K562 (cell line): ENCODE results near the gene ATP13A1. TPM values are rescaled to one million over a fixed set of nuclear protein-coding genes. Genes with fewer than 3 reads are reported as not detected.

Experiments
- BDP1 ChIP-seq: IDR thresholded peaks from 3 replicates; pipeline ENCODE4 v1.6.1; 2011; ENCODE audit not compliant: insufficient read length, insufficient read depth
- DIDO1 ChIP-seq: fragments of 450-650 bp; IDR thresholded peaks from 2 replicates; pipeline ENCODE4 v1.6.1; 2016; ENCODE audit warnings: low read depth, missing biosample characterization, missing genetic modification characterization
- EP300 ChIP-seq: IDR thresholded peaks from 2 replicates; pipeline ENCODE4 v1.6.1; 2012; ENCODE audit warnings: low read length, improper control_type of control experiment
- HMG20B ChIP-seq: fragments of 250-450 bp; sonication (Bioruptor Pico); IDR thresholded peaks from 2 replicates; pipeline ENCODE4 v1.5.0; 2021; ENCODE audit warnings: mild to moderate bottlenecking
- KHSRP ChIP-seq: fragments of 450-650 bp; IDR thresholded peaks from 2 replicates; pipeline ENCODE4 v1.6.1; 2017
- LCOR ChIP-seq: sonication (generic); formaldehyde crosslinking; IDR thresholded peaks from 2 replicates; pipeline ENCODE4 v1.8.0; 2022; ENCODE audit warnings: mild to moderate bottlenecking, missing genetic modification reagents
- MEF2A ChIP-seq: IDR thresholded peaks from 2 replicates; pipeline ENCODE4 v1.6.1; 2011; ENCODE audit warnings: low read depth, mild to moderate bottlenecking, low read length, moderate library complexity; ENCODE audit not compliant: control insufficient read depth
- SAFB2 ChIP-seq: fragments of 200-400 bp; formaldehyde crosslinking; IDR thresholded peaks from 2 replicates; pipeline ENCODE4 v1.6.1; 2018; ENCODE audit warnings: borderline replicate concordance, low read length, low read depth, moderate library complexity; ENCODE audit not compliant: severe bottlenecking
- TAL1 ChIP-seq: fragments of 450-650 bp; IDR thresholded peaks from 2 replicates; pipeline ENCODE4 v1.6.1; 2016; ENCODE audit warnings: mild to moderate bottlenecking
- ZNF589 ChIP-seq: fragments of 200-800 bp; sonication (Bioruptor generic); IDR thresholded peaks from 2 replicates; pipeline ENCODE4 v1.6.1; 2016; ENCODE audit warnings: low read depth, missing genetic modification characterization, missing compliant biosample characterization
- polyA plus RNA-seq, 8 experiments: library from polyadenylated mRNA; depleted of rRNA in 4 of 8; stranded (reverse) in 5 of 8; unstranded in 3 of 8; fragments of >200 nt; fragmentation: Nextera tagmentation in 2 of 8; fragmentation: Illumina TruSeq in 1 of 8; extraction: Ambion mirVana in 2 of 8; extraction: Trizol in 1 of 8; gene quantifications; 2 replicates each; pipeline versions ENCODE4 v1.2.1 to v1.2.3, GENCODE V29; 2011 to 2014; ENCODE audit warnings: inconsistent platforms in 1 of 8, missing spikeins in 1 of 8
- total RNA-seq, 7 experiments: library from RNA; depleted of rRNA in 6 of 7; stranded (reverse); fragments of >200 nt in 6 of 7; fragmentation: Illumina TruSeq in 2 of 7; extraction: Trizol in 2 of 7; gene quantifications; 2 replicates each; pipeline versions ENCODE4 v1.2.1 to v1.2.3, GENCODE V29; 2011 to 2021; ENCODE audit warnings: low replicate concordance in 1 of 7
- TF ChIP-seq, protein P1 (sequence below): fragments of 200-800 bp; sonication (Bioruptor generic); IDR thresholded peaks from 2 replicates; pipeline ENCODE4 v1.6.1; 2017; ENCODE audit warnings: missing genetic modification characterization, missing compliant biosample characterization
- TF ChIP-seq, protein P2 (sequence below), 2 experiments: fragments of 450-650 bp; IDR thresholded peaks; 2 replicates each; pipeline ENCODE4 v1.6.1; 2016; ENCODE audit warnings: mild to moderate bottlenecking in 2 of 2, borderline replicate concordance in 1 of 2, low read depth in 1 of 2, moderate library complexity in 1 of 2
- TF ChIP-seq, protein P3 (sequence below): fragments of 250-450 bp; sonication (Bioruptor Pico); IDR thresholded peaks from 2 replicates; pipeline ENCODE4 v1.5.0; 2020; ENCODE audit warnings: mild to moderate bottlenecking, borderline replicate concordance
- TF ChIP-seq, protein P4 (sequence below): fragments of 450-650 bp; IDR thresholded peaks from 2 replicates; pipeline ENCODE4 v1.6.1; 2016

Gene ATP13A1
- total and polyA plus RNA-seq, 9 of the 15 experiments (the other 6 are each of a cell fraction or from before 2014, with no cell fraction given): 0.90 to 83.8 (median 23.1) TPM

DNA sequence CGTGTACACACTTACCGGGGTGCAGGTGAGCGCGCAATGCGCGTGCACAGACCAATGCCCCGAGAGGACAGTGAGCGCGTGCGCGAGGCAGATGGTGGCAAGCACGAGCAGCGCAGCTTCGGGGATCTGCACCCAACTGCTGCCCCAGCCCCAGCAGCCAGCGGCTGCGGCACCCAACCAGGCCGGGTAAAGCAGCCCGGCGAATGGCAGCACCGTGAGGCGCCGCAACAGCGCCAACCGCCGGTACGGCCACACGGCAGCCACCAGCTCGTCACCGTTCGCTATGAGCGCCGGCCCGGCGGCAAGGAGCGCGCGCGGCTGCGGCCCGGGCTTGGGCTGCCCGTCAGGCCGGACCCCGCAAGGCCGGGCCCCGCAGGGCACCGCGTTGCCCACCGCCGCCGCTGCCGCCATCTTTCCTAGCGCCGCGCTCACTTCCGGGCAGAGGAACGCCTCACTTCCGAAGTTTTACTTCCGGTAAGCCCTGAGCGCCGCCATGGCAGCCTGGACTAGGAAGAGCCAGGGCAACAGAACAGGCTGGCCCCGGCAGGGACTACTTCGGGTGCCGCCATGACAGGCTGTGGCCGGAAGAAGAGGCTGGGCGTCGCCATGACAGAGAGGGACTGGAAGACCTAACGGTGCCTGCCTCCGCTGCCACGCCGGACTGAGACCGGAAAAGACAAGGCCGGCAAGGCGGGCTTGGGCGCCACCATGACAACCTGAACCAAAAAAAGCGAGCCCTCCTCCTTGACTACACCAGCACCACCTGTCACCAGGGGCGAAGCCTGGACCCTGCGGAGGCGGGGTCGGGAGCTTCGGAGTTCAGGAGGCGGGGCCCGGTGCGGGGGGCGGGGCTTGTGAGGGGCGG is at the start of gene ATP13A1 (continued):
- TF ChIP-seq, protein P1, sequence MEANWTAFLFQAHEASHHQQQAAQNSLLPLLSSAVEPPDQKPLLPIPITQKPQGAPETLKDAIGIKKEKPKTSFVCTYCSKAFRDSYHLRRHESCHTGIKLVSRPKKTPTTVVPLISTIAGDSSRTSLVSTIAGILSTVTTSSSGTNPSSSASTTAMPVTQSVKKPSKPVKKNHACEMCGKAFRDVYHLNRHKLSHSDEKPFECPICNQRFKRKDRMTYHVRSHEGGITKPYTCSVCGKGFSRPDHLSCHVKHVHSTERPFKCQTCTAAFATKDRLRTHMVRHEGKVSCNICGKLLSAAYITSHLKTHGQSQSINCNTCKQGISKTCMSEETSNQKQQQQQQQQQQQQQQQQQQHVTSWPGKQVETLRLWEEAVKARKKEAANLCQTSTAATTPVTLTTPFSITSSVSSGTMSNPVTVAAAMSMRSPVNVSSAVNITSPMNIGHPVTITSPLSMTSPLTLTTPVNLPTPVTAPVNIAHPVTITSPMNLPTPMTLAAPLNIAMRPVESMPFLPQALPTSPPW (CRISPR knock-in tag): peak; percentile 48; the same call in 1 of the 2 replicates
- TF ChIP-seq MEF2A (no peak), BDP1 (no peak), HMG20B (CRISPR knock-in tag) (no peak), ZNF589 (CRISPR knock-in tag) (peak; percentile 14; the same call in 1 of the 2 replicates), TAL1 (no peak), KHSRP (no peak), LCOR (no peak), SAFB2 (no peak), EP300 (no peak), DIDO1 (tag) (no peak)
- TF ChIP-seq, protein P2, sequence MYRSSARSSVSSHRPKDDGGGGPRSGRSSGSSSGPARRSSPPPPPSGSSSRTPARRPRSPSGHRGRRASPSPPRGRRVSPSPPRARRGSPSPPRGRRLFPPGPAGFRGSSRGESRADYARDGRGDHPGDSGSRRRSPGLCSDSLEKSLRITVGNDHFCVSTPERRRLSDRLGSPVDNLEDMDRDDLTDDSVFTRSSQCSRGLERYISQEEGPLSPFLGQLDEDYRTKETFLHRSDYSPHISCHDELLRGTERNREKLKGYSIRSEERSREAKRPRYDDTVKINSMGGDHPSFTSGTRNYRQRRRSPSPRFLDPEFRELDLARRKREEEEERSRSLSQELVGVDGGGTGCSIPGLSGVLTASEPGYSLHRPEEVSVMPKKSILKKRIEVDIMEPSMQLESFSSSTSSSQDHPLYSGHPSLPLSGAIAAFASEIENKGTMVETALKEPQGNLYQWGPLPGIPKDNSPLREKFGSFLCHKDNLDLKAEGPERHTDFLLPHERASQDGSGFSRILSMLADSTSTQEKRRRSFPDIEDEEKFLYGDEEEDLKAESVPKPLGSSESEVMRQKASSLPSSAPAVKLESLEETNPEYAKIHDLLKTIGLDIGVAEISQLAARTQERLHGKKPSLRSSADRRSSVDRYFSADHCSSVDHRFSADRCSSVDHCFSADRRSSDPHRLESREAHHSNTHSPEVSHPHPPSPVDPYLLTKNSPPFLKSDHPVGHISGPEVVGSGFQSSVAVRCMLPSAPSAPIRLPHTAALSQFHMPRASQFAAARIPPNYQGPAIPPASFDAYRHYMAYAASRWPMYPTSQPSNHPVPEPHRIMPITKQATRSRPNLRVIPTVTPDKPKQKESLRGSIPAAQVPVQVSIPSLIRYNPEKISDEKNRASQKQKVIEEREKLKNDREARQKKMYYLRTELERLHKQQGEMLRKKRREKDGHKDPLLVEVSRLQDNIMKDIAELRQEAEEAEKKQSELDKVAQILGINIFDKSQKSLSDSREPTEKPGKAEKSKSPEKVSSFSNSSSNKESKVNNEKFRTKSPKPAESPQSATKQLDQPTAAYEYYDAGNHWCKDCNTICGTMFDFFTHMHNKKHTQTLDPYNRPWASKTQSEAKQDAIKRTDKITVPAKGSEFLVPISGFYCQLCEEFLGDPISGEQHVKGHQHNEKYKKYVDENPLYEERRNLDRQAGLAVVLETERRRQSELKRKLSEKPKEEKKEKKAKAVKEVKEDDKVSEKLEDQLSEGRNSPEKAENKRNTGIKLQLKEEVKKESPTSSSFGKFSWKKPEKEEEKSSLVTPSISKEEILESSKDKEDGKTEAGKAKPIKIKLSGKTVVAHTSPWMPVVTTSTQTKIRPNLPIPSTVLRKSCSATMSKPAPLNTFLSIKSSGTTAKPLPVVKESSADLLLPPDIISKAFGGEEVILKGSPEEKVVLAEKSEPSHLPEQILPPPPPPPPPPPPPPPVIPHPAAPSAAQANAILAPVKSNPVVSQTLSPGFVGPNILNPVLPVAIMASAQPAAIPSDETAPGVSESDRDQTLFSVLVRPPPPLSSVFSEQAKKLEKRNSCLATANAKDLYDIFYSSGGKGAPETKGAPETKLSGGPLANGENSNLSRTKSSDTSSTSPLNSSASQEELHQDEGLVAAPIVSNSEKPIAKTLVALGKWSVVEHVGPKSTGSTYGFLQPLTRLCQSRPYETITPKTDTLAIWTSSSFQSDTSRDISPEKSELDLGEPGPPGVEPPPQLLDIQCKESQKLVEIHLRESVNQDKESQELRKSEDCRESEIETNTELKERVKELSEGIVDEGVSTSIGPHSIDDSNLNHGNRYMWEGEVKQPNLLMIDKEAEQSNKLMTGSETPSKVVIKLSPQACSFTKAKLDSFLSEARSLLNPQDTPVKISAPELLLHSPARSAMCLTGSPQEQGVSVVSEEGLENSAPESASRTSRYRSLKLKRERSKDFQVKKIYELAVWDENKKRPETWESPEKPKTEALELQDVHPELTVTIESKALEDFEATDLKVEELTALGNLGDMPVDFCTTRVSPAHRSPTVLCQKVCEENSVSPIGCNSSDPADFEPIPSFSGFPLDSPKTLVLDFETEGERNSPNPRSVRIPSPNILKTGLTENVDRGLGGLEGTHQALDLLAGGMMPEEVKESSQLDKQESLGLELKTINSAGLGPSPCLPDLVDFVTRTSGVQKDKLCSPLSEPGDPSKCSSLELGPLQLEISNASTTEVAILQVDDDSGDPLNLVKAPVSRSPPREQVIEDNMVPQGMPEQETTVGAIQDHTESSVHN (IDR thresholded peaks at IDR 0.05; ENCODE audit: borderline replicate concordance in 1 of 2, low read depth in 1 of 2): no peak
- TF ChIP-seq, protein P3, sequence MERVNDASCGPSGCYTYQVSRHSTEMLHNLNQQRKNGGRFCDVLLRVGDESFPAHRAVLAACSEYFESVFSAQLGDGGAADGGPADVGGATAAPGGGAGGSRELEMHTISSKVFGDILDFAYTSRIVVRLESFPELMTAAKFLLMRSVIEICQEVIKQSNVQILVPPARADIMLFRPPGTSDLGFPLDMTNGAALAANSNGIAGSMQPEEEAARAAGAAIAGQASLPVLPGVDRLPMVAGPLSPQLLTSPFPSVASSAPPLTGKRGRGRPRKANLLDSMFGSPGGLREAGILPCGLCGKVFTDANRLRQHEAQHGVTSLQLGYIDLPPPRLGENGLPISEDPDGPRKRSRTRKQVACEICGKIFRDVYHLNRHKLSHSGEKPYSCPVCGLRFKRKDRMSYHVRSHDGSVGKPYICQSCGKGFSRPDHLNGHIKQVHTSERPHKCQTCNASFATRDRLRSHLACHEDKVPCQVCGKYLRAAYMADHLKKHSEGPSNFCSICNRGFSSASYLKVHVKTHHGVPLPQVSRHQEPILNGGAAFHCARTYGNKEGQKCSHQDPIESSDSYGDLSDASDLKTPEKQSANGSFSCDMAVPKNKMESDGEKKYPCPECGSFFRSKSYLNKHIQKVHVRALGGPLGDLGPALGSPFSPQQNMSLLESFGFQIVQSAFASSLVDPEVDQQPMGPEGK: no peak
- TF ChIP-seq, protein P4, sequence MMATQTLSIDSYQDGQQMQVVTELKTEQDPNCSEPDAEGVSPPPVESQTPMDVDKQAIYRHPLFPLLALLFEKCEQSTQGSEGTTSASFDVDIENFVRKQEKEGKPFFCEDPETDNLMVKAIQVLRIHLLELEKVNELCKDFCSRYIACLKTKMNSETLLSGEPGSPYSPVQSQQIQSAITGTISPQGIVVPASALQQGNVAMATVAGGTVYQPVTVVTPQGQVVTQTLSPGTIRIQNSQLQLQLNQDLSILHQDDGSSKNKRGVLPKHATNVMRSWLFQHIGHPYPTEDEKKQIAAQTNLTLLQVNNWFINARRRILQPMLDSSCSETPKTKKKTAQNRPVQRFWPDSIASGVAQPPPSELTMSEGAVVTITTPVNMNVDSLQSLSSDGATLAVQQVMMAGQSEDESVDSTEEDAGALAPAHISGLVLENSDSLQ: peak; percentile 65
